ENCODE results near the gene ALDH16A1. TPM values are rescaled to one million over a fixed set of nuclear protein-coding genes. Genes with fewer than 3 reads are reported as not detected.

The ALDH16A1 gene
- total RNA-seq, 1 donor, result 26.4 TPM

DNA sequence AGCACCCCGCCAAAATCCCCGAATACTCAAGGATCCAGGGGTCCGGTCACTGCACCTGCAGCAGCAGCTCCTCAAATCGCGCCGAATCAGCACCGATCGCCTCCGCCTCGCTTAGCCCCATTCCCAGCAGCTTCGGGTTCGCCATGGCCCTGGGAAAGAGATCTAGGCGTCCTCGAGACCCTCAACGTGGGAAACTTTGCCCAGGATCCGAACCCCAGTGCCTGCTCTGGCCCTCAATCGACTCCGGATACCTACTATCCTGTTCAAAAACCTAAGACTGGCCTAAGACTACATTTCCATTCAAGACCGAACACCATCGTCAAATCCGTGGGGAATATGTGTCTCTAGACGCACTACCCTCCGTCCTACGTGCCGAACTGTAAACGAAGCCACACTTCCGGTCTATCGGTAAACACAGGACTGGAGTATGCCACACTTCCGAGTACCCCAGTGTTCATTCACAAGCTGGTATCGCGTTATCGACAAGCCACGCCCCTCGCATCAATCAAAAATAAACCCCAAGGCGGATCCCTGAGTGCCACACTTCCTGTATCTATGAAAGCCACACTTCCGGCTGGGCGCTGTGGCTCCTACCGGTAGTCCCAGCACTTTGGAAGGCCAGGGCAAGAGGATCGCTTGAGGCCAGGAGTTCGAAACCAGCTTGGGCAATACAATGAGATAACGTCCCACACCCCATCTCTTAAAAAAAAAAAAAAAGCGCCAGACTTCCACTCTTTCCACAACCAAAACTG is 1.4 kb upstream of the ALDH16A1 start, which contains the start of gene PIH1D1:
Gene PIH1D1, minus strand, starts transcription at position 385 of the 752 bp plus-strand sequence. Its CDS starts 240 bp downstream, at position 145.
- peaks cover 15% of the 10 kb centered on the region for H3K4me1 ChIP-seq (ENCODE audit: insufficient read depth, low read length)
- TF ChIP-seq, protein P1, sequence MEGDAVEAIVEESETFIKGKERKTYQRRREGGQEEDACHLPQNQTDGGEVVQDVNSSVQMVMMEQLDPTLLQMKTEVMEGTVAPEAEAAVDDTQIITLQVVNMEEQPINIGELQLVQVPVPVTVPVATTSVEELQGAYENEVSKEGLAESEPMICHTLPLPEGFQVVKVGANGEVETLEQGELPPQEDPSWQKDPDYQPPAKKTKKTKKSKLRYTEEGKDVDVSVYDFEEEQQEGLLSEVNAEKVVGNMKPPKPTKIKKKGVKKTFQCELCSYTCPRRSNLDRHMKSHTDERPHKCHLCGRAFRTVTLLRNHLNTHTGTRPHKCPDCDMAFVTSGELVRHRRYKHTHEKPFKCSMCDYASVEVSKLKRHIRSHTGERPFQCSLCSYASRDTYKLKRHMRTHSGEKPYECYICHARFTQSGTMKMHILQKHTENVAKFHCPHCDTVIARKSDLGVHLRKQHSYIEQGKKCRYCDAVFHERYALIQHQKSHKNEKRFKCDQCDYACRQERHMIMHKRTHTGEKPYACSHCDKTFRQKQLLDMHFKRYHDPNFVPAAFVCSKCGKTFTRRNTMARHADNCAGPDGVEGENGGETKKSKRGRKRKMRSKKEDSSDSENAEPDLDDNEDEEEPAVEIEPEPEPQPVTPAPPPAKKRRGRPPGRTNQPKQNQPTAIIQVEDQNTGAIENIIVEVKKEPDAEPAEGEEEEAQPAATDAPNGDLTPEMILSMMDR (IDR thresholded peaks at IDR 0.05; ENCODE audit: extremely low read depth, low read depth, low read length), result no peak

DNA sequence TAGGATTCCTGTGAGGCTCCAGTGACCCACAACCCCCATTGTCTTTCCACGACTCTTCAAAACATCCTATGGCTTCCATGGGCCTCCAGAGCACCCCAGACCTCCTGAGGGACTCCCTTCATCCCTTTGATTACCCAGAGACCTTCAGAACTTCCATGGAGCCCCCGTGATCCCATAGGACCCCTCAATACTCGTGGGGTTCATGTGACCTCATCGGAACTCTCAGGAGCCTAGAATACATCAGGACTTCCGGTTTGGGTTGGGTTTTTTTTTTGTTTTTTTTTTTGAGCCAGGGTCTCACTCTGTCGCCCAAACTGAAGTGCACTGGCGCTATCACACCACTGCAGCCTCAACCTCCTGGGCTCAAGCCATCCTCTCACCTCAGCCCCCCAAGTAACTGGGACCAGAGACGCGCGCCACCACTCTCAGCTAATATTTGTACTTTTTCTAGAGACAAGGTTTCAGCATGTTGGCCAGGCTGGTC is 774 bp downstream of the ALDH16A1 start:
- Histone ChIP-seq H2AFZ (ENCODE audit: low read length) (peak overlapping the region; percentile 93), H4K20me1 (ENCODE audit: insufficient read depth, low read length) (no peaks in the 10 kb centered on the region), H3K79me2 (ENCODE audit: insufficient read depth, low read length) (peaks cover 27% of the 10 kb centered on the region), H3K27ac (ENCODE audit: low read depth, low read length) (peak overlapping the region; percentile 98), H3K4me3 (ENCODE audit: insufficient read depth, low read length) (peak overlapping the region; percentile 87), H3K36me3 (ENCODE audit: insufficient read depth, low read length) (peaks cover under 1% of the 10 kb centered on the region), H3K9me3 (ENCODE audit: low read depth, low read length) (no peaks in the 10 kb centered on the region), H3K27me3 (ENCODE audit: insufficient read depth, low read length) (no peaks in the 10 kb centered on the region), H3K4me1 (ENCODE audit: insufficient read depth, low read length) (peaks cover 27% of the 10 kb centered on the region), H3K4me2 (ENCODE audit: insufficient read depth, low read length) (peak overlapping the region; percentile 98)
- TF ChIP-seq, protein P1 (IDR thresholded peaks at IDR 0.05; ENCODE audit: extremely low read depth, low read depth, low read length), result no peak
- no peak for DNase-seq (ENCODE audit: insufficient read length, low spot score, missing footprints)

More for the DNA sequence above, 1.4 kb upstream of the ALDH16A1 start, which contains the start of gene PIH1D1:
- Histone ChIP-seq H2AFZ (ENCODE audit: low read length) (peak within 1 kb of the TSS; percentile 91), H3K9me3 (ENCODE audit: low read depth, low read length) (no peaks in the 10 kb centered on the region), H3K36me3 (ENCODE audit: insufficient read depth, low read length) (peaks cover 6% of the 10 kb centered on the region), H3K4me2 (ENCODE audit: insufficient read depth, low read length) (peak within 1 kb of the TSS; percentile 98), H4K20me1 (ENCODE audit: insufficient read depth, low read length) (no peaks in the 10 kb centered on the region), H3K79me2 (ENCODE audit: insufficient read depth, low read length) (peaks cover 27% of the 10 kb centered on the region), H3K27ac (ENCODE audit: low read depth, low read length) (peak within 1 kb of the TSS; percentile 98), H3K27me3 (ENCODE audit: insufficient read depth, low read length) (no peaks in the 10 kb centered on the region), H3K4me3 (ENCODE audit: insufficient read depth, low read length) (peak within 1 kb of the TSS; percentile 98)
- peak; percentile 98 for DNase-seq (ENCODE audit: insufficient read length, low spot score, missing footprints)

DNA sequence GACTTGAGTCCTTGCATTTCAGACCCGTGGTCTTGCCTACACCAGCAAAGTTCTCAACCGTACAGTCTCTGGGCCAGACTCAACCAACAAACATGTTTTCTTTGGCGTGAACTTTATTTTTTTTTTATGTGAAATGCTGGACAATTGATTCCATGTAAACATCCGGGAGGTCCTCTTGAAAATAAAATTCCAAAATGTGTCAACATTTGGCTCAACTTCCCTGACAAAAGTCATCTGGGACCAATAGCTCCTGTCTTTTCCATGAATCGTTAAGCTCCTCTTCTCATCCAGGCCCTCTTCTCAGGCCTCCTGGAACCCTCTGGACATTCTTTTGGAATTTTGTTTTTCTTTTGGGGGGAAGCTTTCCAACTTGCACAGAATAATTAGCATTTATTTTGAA is 2.7 kb downstream of the ALDH16A1 start:
- no peaks in the 10 kb centered on the region for H3K36me3 ChIP-seq (ENCODE audit: insufficient read depth, low read length)
- DNase-seq (ENCODE audit: insufficient read length, low spot score, missing footprints), result no peak

More for the DNA sequence above, 2.7 kb downstream of the ALDH16A1 start:
- H4K20me1 ChIP-seq (ENCODE audit: insufficient read depth, low read length), result no peaks in the 10 kb centered on the region
- no peaks in the 10 kb centered on the region for H3K27me3 ChIP-seq (ENCODE audit: insufficient read depth, low read length)
- TF ChIP-seq, protein P1 (IDR thresholded peaks at IDR 0.05; ENCODE audit: extremely low read depth, low read depth, low read length), result no peak
- H3K4me2 ChIP-seq (ENCODE audit: insufficient read depth, low read length), result no peak overlapping the region
- peaks cover 18% of the 10 kb centered on the region for H3K79me2 ChIP-seq (ENCODE audit: insufficient read depth, low read length)
- no peaks in the 10 kb centered on the region for H3K9me3 ChIP-seq (ENCODE audit: low read depth, low read length)
- no peak overlapping the region for H3K4me3 ChIP-seq (ENCODE audit: insufficient read depth, low read length)
- no peak overlapping the region for H2AFZ ChIP-seq (ENCODE audit: low read length)
- H3K4me1 ChIP-seq (ENCODE audit: insufficient read depth, low read length), result peaks cover 23% of the 10 kb centered on the region
- peak overlapping the region; percentile 46 for H3K27ac ChIP-seq (ENCODE audit: low read depth, low read length)

Measured in osteoblast (primary cell).